WTC11 (cell line): Measurements from ENCODE around the gene DNM3.

Experiments
- CBFB ChIP-seq: sonication (generic); formaldehyde crosslinking; IDR thresholded peaks from 2 replicates; pipeline ENCODE4 v1.8.1; 2022; ENCODE audit warnings: mild to moderate bottlenecking, low read depth, missing genetic modification reagents
- CTCF ChIP-seq: fragments of 200-600 bp; IDR thresholded peaks from 2 replicates; pipeline ENCODE4 v1.8.0; 2022; ENCODE audit warnings: antibody characterized with exemption
- E2F5 ChIP-seq: sonication (generic); formaldehyde crosslinking; IDR thresholded peaks from 2 replicates; pipeline ENCODE4 v1.8.1; 2022; ENCODE audit warnings: mild to moderate bottlenecking, moderate library complexity, missing genetic modification reagents
- HMGXB4 ChIP-seq: sonication (generic); formaldehyde crosslinking; IDR thresholded peaks from 2 replicates; pipeline ENCODE4 v1.8.1; 2023; ENCODE audit warnings: mild to moderate bottlenecking, moderate library complexity, missing genetic modification reagents
- NR2C2 ChIP-seq: sonication (generic); formaldehyde crosslinking; IDR thresholded peaks from 2 replicates; pipeline ENCODE4 v1.8.0; 2022; ENCODE audit warnings: mild to moderate bottlenecking, missing genetic modification reagents
- PRDM15 ChIP-seq: sonication (generic); formaldehyde crosslinking; IDR thresholded peaks from 2 replicates; pipeline ENCODE4 v1.8.0; 2022; ENCODE audit warnings: missing genetic modification reagents
- TEAD4 ChIP-seq: sonication (generic); formaldehyde crosslinking; IDR thresholded peaks from 2 replicates; pipeline ENCODE4 v1.8.0; 2022; ENCODE audit warnings: mild to moderate bottlenecking, missing genetic modification reagents
- ZNF263 ChIP-seq: sonication (generic); formaldehyde crosslinking; IDR thresholded peaks from 2 replicates; pipeline ENCODE4 v1.8.1; 2022; ENCODE audit warnings: low read depth, mild to moderate bottlenecking, moderate library complexity, missing genetic modification reagents

- no peak for TF ChIP-seq CTCF
- no peak for TF ChIP-seq HMGXB4 (CRISPR knock-in tag)
- TF ChIP-seq ZNF263 (CRISPR knock-in tag): no peak
- TF ChIP-seq TEAD4: no peak
- no peak for TF ChIP-seq NR2C2 (CRISPR knock-in tag)
- TF ChIP-seq PRDM15: no peak
- TF ChIP-seq E2F5 (CRISPR knock-in tag): no peak
- no peak for TF ChIP-seq CBFB (CRISPR knock-in tag)
Measured at GRCh38 chr1:172221436-172221835, 380.1 kb downstream of the DNM3 start.
